NCI-H1092 treated with DMSO at 0.1 percent for 48 hours (cell line): ENCODE results near the gene RIN1.
"Not testable (repeated sequence)": the region's sequence is repeated elsewhere in the genome, so short reads cannot be mapped to it uniquely, and the experiment has no call there.

Source experiments
- DNase-seq: peaks from one replicate; lab custom pipeline; 2025; lab: John Stamatoyannopoulos, UW

Gene RIN1

GRCh38 chr11:66336234-66337102, at the start of gene RIN1:
Gene RIN1 (minus strand): TSS chr11:66336434. CDS start chr11:66336402, 32 bp downstream.
- DNase-seq, result peak; percentile 53

GRCh38 chr11:66384316-66384715, 48.1 kb upstream of the RIN1 start:
- DNase-seq, result not testable (repeated sequence)

GRCh38 chr11:66380264-66380663, 44.0 kb upstream of the RIN1 start:
- DNase-seq, result not testable (repeated sequence)

GRCh38 chr11:66373690-66374287, 37.6 kb upstream of the RIN1 start:
- DNase-seq, result not testable (repeated sequence)

- no peak for DNase-seq
These were observed 37.0 kb upstream of the RIN1 start for GRCh38 chr11:66373265-66373664.

GRCh38 chr11:66371627-66372415, 35.6 kb upstream of the RIN1 start, which contains the start of gene SLC29A2:
Gene SLC29A2 (minus strand): TSS chr11:66371760. CDS start chr11:66371591, 169 bp downstream.
- peak; percentile 80 for DNase-seq

GRCh38 chr11:66369073-66369894, 33.0 kb upstream of the RIN1 start:
- no peak for DNase-seq

GRCh38 chr11:66368484-66368883, 32.2 kb upstream of the RIN1 start:
- DNase-seq, result no peak

GRCh38 chr11:66367561-66368312, 31.5 kb upstream of the RIN1 start:
- DNase-seq, result no peak

- DNase-seq, result no peak
These were observed 30.7 kb upstream of the RIN1 start for GRCh38 chr11:66366844-66367477.

GRCh38 chr11:66365711-66366619, 29.7 kb upstream of the RIN1 start:
- DNase-seq, result no peak

GRCh38 chr11:66365166-66365565, 28.9 kb upstream of the RIN1 start:
- no peak for DNase-seq

- DNase-seq, result no peak
These were observed 27.7 kb upstream of the RIN1 start for GRCh38 chr11:66363805-66364535.

GRCh38 chr11:66363187-66363601, 27.0 kb upstream of the RIN1 start:
- no peak for DNase-seq

GRCh38 chr11:66362481-66363147, 26.4 kb upstream of the RIN1 start:
- DNase-seq, result no peak

GRCh38 chr11:66361502-66361941, 25.3 kb upstream of the RIN1 start:
- DNase-seq, result no peak

- DNase-seq, result no peak
These were observed 24.3 kb upstream of the RIN1 start for GRCh38 chr11:66360406-66361073.
